Ecto neural progenitor cell (in vitro differentiated cells): ENCODE results near the gene NUP98.

ENCODE experiments used
- DNase-seq: peaks from one replicate; pipeline ENCODE4 v3.0.0-alpha.2; 2018; ENCODE audit warnings: low spot score

The NUP98 gene

DNA sequence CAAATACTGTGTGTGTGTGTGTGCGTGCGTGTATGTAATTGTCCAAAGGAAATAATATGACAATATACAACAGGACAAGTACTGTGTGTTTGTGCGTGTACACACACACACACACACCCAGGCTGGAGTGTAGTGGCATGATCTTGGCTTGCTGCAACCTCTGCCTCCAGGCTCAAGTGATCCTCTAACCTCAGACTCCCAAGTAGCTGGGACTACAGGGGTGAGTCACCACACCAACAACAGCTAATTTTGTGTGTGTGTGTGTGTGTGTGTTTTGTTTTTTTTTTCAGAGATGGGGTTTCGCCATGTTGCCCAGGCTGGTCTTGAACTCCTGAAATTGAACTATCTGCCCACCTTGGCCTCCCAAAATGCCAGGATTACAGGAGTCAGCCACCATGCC lies 61.5 kb downstream of the NUP98 start:
- DNase-seq, result no peak

DNA sequence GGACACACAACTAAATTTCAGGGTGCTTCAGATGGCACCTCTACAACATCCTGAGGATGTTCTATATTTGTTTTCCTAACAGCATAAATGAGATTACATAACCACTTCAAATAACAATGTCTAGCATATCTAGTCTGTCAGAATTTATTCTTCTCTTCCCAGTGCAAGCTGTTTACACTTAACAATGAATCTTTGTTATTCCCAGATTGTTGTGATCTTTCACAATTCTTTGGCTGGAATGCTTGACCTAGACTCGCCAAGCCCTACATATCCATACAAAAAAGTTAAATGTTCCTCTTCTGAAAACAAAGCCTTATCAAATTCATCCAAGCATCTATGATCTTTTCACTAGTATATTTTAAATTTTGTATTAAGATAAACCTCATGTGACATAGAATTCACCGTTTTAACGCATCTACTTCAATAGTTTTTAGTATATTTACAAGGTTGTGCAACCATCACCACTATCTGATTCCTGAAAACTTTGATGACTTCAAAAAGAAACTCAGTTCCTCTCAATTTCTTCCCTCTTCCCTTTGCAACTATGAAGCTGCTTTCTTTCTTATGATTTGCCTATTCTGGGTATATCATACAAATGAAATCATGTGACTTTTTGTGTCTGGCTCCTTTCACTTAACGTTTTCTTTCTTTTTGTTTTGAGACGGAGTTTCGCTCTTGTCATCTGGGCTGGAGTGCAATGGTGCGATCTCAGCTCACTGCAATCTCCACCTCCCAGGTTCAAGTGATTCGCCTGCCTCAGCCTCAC lies 64.5 kb downstream of the NUP98 start:
- DNase-seq, result no peak

DNA sequence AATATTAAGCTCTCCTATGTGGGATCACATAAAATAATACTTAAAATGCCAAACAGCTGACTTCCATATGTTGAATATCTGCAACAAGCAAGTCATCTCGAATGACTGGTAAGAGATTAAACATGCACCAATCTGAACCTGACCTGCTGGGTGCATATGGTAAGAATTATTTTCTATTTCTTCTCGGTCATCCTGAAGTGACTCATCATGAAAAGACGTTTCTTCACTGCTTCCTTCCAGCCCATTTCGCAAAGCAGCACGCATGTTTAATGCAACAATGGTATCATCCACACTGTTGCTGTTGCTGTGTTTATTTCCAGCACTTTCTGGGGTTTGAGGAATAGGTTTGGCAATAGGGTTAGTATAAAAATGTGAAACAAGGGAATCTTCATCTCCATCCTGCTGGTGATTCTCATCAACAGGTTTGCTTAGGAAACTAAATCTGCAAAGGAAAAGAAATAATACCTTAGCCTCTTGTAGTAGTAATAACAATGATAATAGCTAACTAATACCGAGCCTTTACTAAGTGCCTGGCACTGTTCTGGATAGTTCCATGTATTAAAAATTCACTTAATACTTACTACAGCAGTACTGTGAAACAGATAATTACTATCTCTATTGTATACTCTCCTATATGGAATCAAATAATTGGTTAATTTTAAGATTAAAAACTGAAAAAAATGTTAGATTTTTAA lies 74.2 kb downstream of the NUP98 start:
- no peak for DNase-seq

DNA sequence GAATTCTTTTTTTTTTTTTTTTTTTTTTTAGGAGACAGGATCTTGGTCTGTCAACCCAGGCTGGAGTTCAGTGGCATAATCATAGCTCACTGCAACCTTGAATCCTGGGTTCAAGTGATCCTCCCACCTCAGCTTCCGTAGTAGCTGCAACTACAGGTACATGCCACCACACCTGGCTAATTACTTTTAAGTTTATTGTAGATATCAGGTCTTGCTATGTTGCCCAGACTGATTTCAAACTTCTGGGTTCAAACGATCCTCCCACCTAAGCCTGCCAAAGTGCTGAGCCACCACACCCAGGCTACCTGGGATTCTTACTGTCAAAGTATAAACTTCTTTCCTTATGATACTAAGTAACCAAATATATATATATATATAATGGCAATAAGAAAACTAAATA lies 75.3 kb downstream of the NUP98 start:
- no peak for DNase-seq

DNA sequence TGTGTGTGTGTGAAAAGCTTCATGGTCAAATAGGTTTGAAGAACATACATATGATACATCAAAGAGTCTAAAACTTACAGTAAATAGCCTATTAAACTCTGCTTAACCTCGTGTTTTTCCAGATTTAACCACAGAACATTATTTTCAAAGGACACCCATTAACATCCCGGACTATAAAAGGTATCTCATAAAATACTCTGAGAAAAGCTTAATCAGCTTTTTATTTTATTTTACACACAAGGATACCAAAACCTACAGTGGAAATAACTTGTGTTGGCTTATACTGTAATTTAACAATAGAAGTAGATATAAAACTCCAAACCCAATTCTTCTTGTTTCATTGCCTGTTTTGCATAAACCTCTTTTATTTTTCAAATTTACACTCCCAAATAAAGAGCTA lies 76.4 kb downstream of the NUP98 start:
- no peak for DNase-seq

DNA sequence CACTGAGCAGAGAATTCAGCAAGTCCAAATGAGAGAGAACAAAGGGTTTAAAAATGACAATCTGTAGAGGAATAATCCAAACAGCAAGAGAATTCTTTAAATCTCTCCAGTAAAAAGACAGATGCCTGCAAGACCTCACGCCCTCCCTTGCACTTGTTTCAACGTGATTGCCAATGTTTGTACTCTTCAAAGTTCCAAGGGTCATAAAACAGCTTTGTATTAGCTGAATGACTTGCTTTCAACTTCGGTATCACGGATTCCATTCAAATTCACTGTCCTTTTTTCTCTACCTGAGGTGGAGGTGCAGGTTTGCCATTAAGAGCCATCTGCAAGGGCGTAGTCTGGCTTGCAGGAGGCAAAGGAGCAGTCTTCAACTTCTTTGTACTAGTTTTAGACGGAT lies 85.1 kb downstream of the NUP98 start:
- DNase-seq, result no peak

DNA sequence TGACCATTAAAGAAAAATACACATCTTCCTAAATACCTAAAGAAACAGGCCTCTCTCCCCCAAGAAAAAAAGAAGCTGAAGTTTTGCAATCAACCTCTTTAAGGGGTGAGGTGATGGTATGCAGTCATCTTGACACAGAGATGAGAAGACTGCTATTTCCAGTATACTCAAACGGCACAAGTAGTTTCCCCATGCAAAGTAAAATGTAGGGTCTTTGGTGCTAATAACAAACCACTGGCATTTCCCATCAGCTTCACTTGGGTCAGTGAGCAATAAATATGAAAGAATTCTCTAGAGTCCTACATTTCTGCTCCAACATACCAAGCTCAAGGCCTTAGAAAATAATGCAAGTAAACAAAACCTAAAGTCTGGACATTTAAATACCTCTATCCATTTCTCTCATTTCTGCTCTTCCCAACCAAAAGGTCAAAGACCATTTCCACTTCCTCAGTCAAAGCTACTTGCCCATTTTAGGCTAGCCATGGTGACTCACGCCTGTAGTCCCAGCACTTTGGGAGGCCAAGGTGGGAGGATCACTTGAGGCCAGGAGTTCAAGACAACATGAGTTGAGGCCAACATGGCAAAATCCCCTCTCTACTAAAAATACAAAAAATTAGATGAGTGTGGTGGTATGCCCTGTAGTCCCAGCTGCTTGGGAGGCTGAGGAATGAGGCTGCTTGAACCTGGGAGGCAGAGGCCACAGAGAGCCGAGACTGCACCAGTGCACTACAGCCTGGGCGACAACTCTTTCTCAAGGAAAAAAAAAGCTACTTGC lies 86.7 kb downstream of the NUP98 start:
- no peak for DNase-seq

DNA sequence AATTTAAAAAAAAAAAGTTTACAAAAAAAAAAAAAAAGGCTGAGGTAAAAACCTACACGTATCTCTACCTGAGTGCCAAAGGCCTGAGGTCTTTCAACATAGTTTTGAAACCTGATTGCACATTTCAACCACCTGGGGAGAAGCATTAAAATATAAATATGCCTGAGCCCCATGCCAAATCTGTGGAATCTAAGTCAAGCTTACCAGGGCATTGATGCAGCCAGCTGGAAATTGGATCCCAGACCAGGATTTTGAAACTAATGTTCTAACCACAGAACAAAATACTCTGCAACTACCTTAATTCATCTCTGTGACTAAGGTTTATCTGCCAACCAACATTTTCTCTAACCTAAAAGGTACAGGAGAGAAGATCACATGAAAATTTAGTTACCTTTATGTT lies 87.4 kb downstream of the NUP98 start:
- no peak for DNase-seq

DNA sequence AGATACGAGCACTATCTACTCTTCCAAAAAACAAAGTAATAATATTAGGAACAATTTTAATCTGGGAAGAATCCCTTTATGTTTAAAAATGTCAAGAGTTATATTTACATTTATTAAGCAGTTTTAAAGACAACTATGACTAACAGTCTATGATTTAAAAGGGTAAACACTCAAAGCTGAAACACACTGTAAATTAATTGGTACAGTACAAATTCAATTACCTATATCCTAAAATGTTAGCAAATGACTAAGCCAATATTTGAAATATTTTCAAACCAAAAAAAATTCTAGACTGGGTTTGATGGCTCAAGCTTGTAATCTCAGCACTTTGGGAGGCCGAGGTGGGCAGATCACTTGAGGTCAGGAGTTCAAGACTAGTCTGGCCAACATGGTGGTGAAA lies 90.2 kb downstream of the NUP98 start:
- DNase-seq, result no peak

DNA sequence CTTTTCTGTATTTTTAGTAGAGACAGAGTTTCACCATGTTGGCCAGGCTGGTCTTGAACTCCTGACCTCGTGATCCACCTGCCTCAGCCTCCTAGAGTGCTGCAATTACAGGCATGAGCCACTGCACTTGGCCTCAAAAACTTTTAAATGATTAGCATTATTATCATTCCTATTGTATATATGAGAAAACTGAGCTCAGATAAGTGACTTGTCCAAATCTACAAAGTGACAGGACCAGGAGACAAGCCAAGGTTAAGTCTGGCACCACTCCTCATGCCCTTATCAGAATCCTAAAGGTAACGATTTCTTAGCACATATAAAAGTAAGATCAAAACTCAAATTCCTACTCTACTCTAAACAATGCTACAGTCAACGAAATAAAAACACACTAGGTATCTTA lies 94.0 kb downstream of the NUP98 start:
- no peak for DNase-seq

DNA sequence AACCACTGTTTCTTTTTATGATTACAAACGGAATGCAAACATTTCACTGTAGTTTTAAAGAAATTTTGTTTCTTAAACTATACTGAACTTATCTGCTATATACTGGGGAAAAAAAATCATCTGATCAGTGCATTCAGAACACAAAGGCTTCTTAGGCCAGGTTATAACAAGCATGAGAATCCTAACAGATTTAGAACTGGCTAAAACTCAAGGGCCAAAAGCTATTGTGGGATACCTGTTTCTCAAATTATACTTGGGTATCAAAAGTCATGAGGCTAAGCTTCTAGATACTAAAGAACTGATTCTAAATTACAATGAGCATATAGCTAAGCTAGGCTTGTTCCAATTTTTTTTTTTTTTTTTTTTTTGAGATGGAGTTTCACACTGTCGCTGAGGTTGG lies 96.4 kb downstream of the NUP98 start:
- DNase-seq, result no peak

DNA sequence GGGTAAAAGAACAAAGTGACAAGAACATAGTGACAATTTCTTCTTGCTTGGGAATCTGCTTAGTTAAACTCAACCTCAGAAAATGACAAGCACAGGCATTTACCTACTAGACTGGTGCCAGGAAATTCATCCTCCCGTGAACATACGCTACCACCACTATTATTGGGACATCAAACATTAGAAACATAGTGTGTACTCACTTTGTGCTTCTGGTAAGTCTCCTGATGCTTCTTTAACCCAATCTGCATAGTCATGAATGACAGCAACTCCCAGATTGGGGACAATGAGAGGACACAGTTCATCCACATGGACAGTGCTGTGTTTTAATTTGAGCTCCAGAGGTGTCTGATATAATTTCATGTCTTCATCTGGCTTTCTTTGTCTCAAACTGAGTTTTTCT lies 96.9 kb downstream of the NUP98 start:
- no peak for DNase-seq

DNA sequence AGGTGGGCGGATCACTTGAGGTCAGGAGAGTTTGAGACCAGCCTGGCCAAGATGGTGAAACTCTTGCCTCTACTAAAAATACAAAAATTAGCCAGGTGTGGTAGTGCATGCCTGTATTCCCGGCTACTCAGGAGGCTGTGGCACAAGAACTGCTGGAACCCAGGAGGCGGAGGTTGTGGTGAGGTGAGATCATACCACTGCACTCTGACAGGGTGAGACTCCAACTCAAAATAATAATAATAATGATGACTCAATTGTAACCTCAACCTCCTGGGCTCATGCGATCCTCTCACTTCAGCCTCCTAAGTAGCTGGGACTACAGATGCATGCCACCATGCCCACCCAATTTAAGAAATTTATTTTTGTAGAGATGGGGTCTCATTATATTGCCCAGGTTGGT lies 110.6 kb downstream of the NUP98 start:
- DNase-seq, result no peak

DNA sequence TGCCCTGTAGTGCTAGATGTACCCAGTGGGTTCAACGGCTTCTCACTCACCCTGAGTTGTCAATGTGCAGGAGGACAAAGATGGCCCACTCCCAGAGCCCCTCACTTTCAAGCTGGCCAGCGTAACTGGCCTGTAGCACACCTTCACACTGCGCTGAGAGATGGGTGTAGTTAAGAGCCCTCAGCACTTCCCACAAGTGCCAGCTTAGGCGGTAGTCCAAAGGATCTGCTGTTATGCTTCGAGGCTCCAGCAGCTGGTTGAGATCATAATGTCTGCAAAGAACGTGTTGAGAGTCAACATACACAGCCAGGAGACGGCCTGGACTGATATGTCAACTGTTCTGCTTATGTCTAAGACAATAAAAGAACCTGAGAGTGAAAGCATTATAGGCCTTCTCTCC lies 111.4 kb downstream of the NUP98 start:
- DNase-seq, result no peak

DNA sequence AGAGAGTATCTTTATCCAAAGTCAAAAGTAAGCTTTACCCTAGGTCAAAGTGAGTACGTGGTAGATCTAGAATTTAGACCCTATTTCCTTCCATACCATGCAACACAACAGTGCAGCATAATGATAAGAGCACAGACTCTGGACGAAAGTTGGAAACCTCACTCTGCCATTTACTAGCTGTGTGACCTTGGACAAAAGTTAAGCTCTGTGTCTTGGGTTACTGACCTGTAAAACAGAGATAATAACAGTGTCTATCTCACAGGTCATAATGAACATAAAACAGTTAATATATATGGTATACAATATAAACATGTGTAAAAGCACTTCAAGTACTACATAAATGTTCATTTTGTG lies 112.6 kb downstream of the NUP98 start:
- no peak for DNase-seq

DNA sequence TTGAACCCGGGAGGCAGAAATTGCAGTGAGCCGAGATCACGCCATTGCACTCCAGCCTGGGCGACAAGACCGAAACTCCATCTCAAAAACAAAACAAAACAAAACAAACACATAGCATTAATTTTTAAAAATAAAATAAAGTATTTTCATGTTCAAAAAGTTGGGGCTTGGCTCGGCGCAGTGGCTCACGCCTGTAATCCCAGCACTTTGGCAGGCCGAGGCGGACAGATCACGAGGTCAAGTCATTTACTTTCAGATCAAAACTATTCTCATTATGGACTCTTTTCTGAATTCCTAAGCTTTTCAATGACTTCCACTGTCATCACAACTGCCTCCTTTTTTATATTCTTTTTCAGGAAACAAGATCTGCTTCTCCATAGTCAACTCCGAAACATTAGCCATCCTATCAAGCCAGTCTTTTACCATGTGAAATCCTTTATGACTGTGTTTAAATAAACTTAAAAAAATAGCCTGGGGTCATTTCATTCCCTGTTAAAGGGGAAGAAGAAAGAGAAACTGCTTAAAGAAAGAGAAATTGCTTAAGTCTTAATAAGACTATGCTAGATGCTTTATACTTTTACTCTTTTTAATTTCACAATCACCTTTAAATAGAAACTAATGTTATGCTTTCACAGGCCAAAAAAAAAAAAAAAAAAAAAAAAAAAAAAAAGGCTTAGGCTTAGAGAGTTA lies 113.1 kb downstream of the NUP98 start:
- no peak for DNase-seq

DNA sequence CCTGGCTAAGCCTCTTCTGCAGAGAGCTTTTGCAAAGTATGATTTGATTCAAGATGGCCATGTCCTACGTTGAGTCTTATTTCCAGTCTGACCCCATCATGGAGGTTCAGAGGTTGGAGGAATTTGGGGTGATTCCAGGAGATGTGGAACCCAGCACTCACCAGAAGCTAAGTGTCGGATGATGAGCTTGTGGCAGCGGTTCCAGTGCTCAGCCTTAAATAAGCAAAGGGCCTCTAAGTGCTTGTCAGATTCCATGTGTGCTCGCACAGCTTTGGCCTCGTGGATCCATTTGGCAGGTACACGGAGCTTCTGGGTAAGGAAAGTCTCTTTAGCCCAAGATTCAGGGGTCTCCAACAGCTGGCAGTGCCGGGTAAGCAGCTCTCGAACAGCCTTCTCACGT lies 114.3 kb downstream of the NUP98 start:
- DNase-seq, result no peak

DNA sequence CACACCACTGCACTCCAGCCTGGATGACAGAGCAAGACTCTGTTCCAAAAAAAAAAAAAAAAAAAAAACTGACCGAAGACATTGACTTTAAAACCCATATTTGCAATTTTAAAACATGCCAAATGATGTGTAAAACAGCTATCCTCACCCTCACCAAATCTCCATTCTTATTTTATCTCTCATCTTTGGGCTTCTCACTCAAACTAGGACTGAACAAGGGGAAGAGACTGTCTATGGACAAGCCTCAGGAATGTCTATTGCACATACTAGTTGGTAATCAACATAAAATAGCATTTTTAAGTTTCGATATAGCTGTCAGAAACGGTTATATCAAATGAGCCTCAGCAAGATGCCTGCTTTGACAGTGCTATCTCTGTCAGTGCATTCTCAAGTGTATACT lies 118.3 kb downstream of the NUP98 start:
- no peak for DNase-seq

DNA sequence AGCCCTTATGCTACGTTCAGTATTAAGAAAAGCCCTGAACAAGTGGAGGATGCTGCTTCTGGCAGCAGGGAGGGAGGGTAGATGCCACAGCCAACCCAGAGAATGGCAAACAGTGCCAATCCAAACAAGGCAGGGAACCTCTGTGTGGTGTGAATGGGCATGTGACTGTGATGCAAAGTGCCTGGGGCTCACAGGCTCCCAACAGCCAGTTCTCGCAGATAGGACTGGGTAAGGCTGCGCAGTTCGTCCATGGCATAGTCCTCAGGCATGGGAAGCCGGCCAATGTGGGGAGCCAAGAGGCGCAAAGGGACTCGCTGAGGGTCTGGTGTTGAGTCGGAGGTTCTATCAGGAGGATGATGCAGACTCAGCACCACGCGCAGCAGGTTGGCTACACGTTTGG lies 121.4 kb downstream of the NUP98 start:
- DNase-seq, result no peak

DNA sequence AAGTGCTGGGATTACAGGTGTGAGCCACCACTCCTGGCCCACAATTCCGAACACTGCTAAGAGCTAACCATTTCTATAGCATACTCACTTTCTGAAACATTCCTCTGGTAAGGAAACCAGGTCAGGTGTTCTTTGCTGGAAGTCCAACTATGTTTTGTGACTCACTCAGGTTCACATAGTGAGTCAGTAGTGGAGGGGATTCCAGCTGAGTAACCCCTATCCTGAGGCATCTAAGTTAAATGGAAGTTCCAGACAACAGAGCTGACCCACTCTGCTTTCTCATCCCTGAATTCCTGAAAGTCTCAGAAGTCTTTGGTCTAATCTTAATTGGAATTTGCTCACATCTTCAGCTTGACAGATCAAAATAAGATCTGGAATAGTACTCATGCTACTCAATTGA lies 123.2 kb downstream of the NUP98 start:
- no peak for DNase-seq

DNA sequence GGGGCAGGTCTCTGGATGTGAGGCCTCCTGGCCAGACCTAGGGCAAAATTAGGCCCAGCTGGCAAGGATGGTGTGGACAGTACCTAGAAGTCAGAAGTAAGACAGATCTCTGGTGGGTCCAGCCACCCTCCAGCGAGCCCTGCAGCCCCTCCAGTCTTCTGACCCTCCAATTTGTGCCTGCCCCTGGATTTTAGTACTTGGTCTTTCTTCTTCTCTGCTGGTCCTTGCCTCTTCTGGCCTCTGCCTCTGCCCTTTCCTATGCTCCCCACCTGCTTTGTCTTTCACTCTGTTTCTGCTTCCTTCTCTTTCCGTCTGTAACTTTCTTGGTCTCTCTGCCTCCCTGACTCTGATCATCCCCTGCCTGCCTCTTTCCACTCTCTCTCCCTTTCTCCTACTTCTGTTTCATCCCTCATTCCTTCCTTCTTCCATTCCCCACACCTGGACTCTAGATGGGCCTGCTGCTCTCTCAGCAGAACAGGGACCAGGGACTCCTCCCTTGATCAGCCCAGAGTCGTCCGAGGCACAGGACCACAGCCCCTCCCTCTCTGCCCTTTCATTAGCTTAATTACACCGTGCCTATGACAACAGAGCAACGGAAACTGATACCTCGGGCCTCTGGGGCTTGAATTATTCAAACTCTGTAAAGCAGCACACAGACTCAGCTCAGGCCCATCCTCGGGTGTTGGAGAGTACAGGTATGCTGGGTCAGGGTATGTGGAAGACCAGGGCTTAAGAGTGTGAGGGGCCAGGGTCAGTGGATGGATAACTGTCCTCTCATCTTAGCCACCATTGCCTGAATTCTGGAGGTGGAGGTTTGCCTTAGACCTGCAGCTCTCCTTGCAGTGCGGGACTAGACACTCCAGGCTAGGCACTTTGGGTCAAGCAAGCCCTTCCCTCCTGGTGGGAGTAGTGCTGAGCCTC lies 125.8 kb downstream of the NUP98 start, which contains the start of gene CHRNA10:
TSS of gene CHRNA10 (minus strand) at position 51 of the 921 bp plus-strand sequence. CDS start 72 bp downstream, outside the sequence.
- DNase-seq, result no peak
